ENCODE results near the gene EYS. TPM values are rescaled to one million over a fixed set of nuclear protein-coding genes. Genes with fewer than 3 reads are reported as not detected.

EYS gene
- total RNA-seq, 1 experiment from 2014 or later = 1.5 TPM

- ChIA-PET POLR2A (no interaction called here), CTCF (no interaction called here)
- no peak for DNase-seq (ENCODE audit: unreplicated experiment)
- H3K9me3 Mint-ChIP-seq (ENCODE audit: unreplicated experiment) = peaks cover 10% of the 10 kb centered on the region
- TF ChIP-seq CTCF (IDR thresholded peaks at IDR 0.05; ENCODE audit: unreplicated experiment) = no peak
- no peak overlapping the region for H3K4me3 Mint-ChIP-seq (ENCODE audit: unreplicated experiment)
- H3K27ac Mint-ChIP-seq (ENCODE audit: low read depth, unreplicated experiment) = no peak overlapping the region
- BruUV-seq (replicated peaks) = no TSS peak
- H3K36me3 Mint-ChIP-seq (ENCODE audit: insufficient read depth, unreplicated experiment) = no peaks in the 10 kb centered on the region
- H3K4me1 Mint-ChIP-seq (ENCODE audit: insufficient read depth, unreplicated experiment) = no peaks in the 10 kb centered on the region
- no peaks in the 10 kb centered on the region for H3K27me3 Mint-ChIP-seq (ENCODE audit: insufficient read depth, unreplicated experiment)
- intact Hi-C loops (cut with micrococcal nuclease) = no loop called here
Observed at GRCh38 chr6:65000815-65001214, 706.2 kb downstream of the EYS start.

GRCh38 chr6:64998204-64998603 is 708.8 kb downstream of the EYS start:
- H3K4me1 Mint-ChIP-seq (ENCODE audit: insufficient read depth, unreplicated experiment) = no peaks in the 10 kb centered on the region
- BruUV-seq (replicated peaks) = no TSS peak
- no peaks in the 10 kb centered on the region for H3K27me3 Mint-ChIP-seq (ENCODE audit: insufficient read depth, unreplicated experiment)
- CTCF ChIA-PET = no interaction called here
- DNase-seq (ENCODE audit: unreplicated experiment) = no peak
- no peak overlapping the region for H3K4me3 Mint-ChIP-seq (ENCODE audit: unreplicated experiment)
- POLR2A ChIA-PET = interaction anchor here (0.6 kb wide), 1 partner anchor 446 kb away, joined by 3 read pairs; no protein-coding TSS in a partner anchor
- H3K27ac Mint-ChIP-seq (ENCODE audit: low read depth, unreplicated experiment) = no peak overlapping the region
- intact Hi-C loops (cut with micrococcal nuclease) = no loop called here
- peaks cover 10% of the 10 kb centered on the region for H3K9me3 Mint-ChIP-seq (ENCODE audit: unreplicated experiment)
- no peaks in the 10 kb centered on the region for H3K36me3 Mint-ChIP-seq (ENCODE audit: insufficient read depth, unreplicated experiment)
- no peak for TF ChIP-seq CTCF (IDR thresholded peaks at IDR 0.05; ENCODE audit: unreplicated experiment)

GRCh38 chr6:64996301-64996700 is 710.7 kb downstream of the EYS start:
- Mint-ChIP-seq H3K4me3 (ENCODE audit: unreplicated experiment) (no peak overlapping the region), H3K9me3 (ENCODE audit: unreplicated experiment) (peaks cover 10% of the 10 kb centered on the region), H3K27ac (ENCODE audit: low read depth, unreplicated experiment) (no peak overlapping the region), H3K27me3 (ENCODE audit: insufficient read depth, unreplicated experiment) (no peaks in the 10 kb centered on the region), H3K4me1 (ENCODE audit: insufficient read depth, unreplicated experiment) (no peaks in the 10 kb centered on the region), H3K36me3 (ENCODE audit: insufficient read depth, unreplicated experiment) (no peaks in the 10 kb centered on the region)
- ChIA-PET CTCF (no interaction called here), POLR2A (no interaction called here)
- DNase-seq (ENCODE audit: unreplicated experiment) = no peak
- no peak for TF ChIP-seq CTCF (IDR thresholded peaks at IDR 0.05; ENCODE audit: unreplicated experiment)
- no TSS peak for BruUV-seq (replicated peaks)
- intact Hi-C loops (cut with micrococcal nuclease) = no loop called here

DNA sequence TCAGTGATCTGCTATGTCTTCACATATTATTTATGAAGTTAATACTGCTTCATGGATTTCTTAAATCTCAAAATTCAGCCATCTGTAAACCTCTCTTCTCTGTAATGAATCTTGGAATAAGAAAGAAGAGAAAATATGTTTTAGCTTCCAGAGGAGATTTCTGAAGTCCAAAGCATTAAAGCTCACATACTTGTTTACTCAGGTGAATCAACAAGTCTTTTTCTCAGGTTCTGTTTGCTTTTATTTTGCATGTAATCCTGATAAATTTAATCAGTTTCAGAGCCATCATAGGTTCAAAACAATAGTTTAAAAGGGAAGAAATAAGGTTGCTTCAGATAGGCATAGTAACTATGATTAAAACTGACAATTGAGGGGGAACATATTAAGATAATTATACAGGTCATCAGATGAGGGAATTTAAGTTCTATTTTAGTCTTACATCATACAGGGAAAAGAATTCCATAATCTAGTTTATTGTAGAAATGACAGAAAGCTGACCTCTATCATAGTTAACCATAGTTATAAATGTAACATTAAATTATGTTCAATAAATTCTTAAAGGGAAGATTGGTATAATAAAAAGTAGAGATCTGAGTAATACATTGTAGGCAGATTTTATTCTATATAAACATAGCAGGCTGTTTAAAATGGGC is 716.2 kb downstream of the EYS start:
- no peak overlapping the region for H3K4me3 Mint-ChIP-seq (ENCODE audit: unreplicated experiment)
- no peaks in the 10 kb centered on the region for H3K36me3 Mint-ChIP-seq (ENCODE audit: insufficient read depth, unreplicated experiment)
- CTCF ChIA-PET = no interaction called here
- intact Hi-C loops (cut with micrococcal nuclease) = no loop called here
- BruUV-seq (replicated peaks) = no TSS peak
- H3K9me3 Mint-ChIP-seq (ENCODE audit: unreplicated experiment) = no peaks in the 10 kb centered on the region
- H3K27ac Mint-ChIP-seq (ENCODE audit: low read depth, unreplicated experiment) = no peak overlapping the region
- no peaks in the 10 kb centered on the region for H3K27me3 Mint-ChIP-seq (ENCODE audit: insufficient read depth, unreplicated experiment)
- DNase-seq (ENCODE audit: unreplicated experiment) = no peak
- no peaks in the 10 kb centered on the region for H3K4me1 Mint-ChIP-seq (ENCODE audit: insufficient read depth, unreplicated experiment)
- no peak for TF ChIP-seq CTCF (IDR thresholded peaks at IDR 0.05; ENCODE audit: unreplicated experiment)
- POLR2A ChIA-PET = no interaction called here

Data from MCF 10A (cell line).